HepG2 (cell line): ENCODE data around the gene ZNF512B. TPM values are rescaled to one million over a fixed set of nuclear protein-coding genes. Genes with fewer than 3 reads are reported as not detected.

ENCODE experiments used
- DR1 ChIP-seq: sonication (generic); formaldehyde crosslinking; IDR thresholded peaks from 2 replicates; pipeline ENCODE4 v1.8.0; 2021; ENCODE audit warnings: mild to moderate bottlenecking, missing genetic modification reagents, inconsistent platforms
- FOXJ3 ChIP-seq: sonication (generic); formaldehyde crosslinking; IDR thresholded peaks from 2 replicates; pipeline ENCODE4 v1.4.0; 2020; ENCODE audit warnings: missing genetic modification reagents, mild to moderate bottlenecking, borderline replicate concordance
- HOMEZ ChIP-seq: IDR thresholded peaks from 2 replicates; pipeline ENCODE4 v1.6.1; 2016; ENCODE audit warnings: low read depth
- MAX ChIP-seq: IDR thresholded peaks from 2 replicates; pipeline ENCODE4 v1.6.1; 2012; ENCODE audit warnings: inconsistent platforms
- MXI1 ChIP-seq: IDR thresholded peaks from 3 replicates; pipeline ENCODE4 v1.6.1; 2012; ENCODE audit warnings: low read depth, low read length, inconsistent platforms, borderline replicate concordance
- NR2C2 ChIP-seq: sonication (generic); formaldehyde crosslinking; IDR thresholded peaks from 2 replicates; pipeline ENCODE4 v1.4.0; 2020; ENCODE audit warnings: missing genetic modification reagents, mild to moderate bottlenecking, moderate library complexity, borderline replicate concordance
- PCBP1 ChIP-seq: fragments of 200-400 bp; formaldehyde crosslinking; IDR thresholded peaks from 2 replicates; pipeline ENCODE4 v1.6.1; 2017; ENCODE audit warnings: mild to moderate bottlenecking, low read depth, low read length, borderline replicate concordance
- THRA ChIP-seq: sonication (generic); formaldehyde crosslinking; IDR thresholded peaks from 2 replicates; pipeline ENCODE4 v1.4.0; 2020; ENCODE audit warnings: missing genetic modification reagents, borderline replicate concordance
- ZMYM2 ChIP-seq: sonication (generic); formaldehyde crosslinking; IDR thresholded peaks from 2 replicates; pipeline ENCODE4 v1.8.0; 2022; ENCODE audit warnings: mild to moderate bottlenecking, missing genetic modification reagents
- ZNF143 ChIP-seq: sonication (generic); formaldehyde crosslinking; IDR thresholded peaks from 2 replicates; pipeline ENCODE4 v1.4.0; 2020; ENCODE audit warnings: missing genetic modification reagents
- ZNF446 ChIP-seq: sonication (generic); formaldehyde crosslinking; IDR thresholded peaks from 2 replicates; pipeline ENCODE4 v1.5.0; 2020; ENCODE audit warnings: mild to moderate bottlenecking, missing genetic modification reagents
- ZNF770 ChIP-seq: sonication (generic); formaldehyde crosslinking; IDR thresholded peaks from 2 replicates; pipeline ENCODE4 v1.5.0; 2020; ENCODE audit warnings: mild to moderate bottlenecking, missing genetic modification reagents
- ZSCAN31 ChIP-seq: sonication (generic); formaldehyde crosslinking; IDR thresholded peaks from 2 replicates; pipeline ENCODE4 v1.5.0; 2020; ENCODE audit warnings: low read depth, mild to moderate bottlenecking, missing genetic modification reagents
- polyA plus RNA-seq, 8 experiments: library from polyadenylated mRNA; depleted of rRNA in 3 of 8; stranded (reverse) in 7 of 8; unstranded in 1 of 8; fragments of >200 nt; fragmentation: Illumina TruSeq in 4 of 8; extraction: Trizol in 4 of 8; gene quantifications; 2 replicates each; pipeline versions ENCODE4 v1.2.1 to v1.2.3, GENCODE V29; 2011 to 2016; ENCODE audit warnings: low read depth in 4 of 8, missing spikeins in 1 of 8, mixed read lengths in 1 of 8; ENCODE audit not compliant: insufficient read depth in 1 of 8
- total RNA-seq, 5 experiments: library from RNA; depleted of rRNA; stranded (reverse); fragments of >200 nt; fragmentation: Illumina TruSeq; extraction: Trizol; gene quantifications; 2 replicates each; pipeline ENCODE4 v1.2.3, GENCODE V29; 2016; ENCODE audit warnings: low read depth in 1 of 5
- TF ChIP-seq, protein P1 (sequence below): IDR thresholded peaks from 2 replicates; pipeline ENCODE4 v1.6.1; 2016; ENCODE audit warnings: missing genetic modification reagents, missing compliant biosample characterization
- TF ChIP-seq, protein P2 (sequence below): sonication (generic); formaldehyde crosslinking; IDR thresholded peaks from 2 replicates; pipeline ENCODE4 v1.5.0; 2020; ENCODE audit warnings: mild to moderate bottlenecking, missing genetic modification reagents
- TF ChIP-seq, protein P3 (sequence below): sonication (generic); formaldehyde crosslinking; IDR thresholded peaks from 2 replicates; pipeline ENCODE4 v1.8.0; 2022; ENCODE audit warnings: missing genetic modification reagents, mild to moderate bottlenecking, moderate library complexity, borderline replicate concordance

ZNF512B gene
- total and polyA plus RNA-seq, 2 of the 13 experiments (the other 11 are each of a cell fraction or from before 2014, with no cell fraction given), result 11.5 to 30.6 TPM

GRCh38 chr20:63968928-63969760 is 586 bp downstream of the ZNF512B start (continued):
- TF ChIP-seq HOMEZ (CRISPR knock-in tag) (0 out of 2 replicates have a peak, but pooled peaks have one; percentile 33), MAX (peak; percentile 70; the same call in 1 of the 2 replicates), ZSCAN31 (CRISPR knock-in tag) (peak; percentile 71; the same call in 1 of the 2 replicates), FOXJ3 (CRISPR knock-in tag) (0 out of 2 replicates have a peak, but pooled peaks have one; percentile 42), THRA (CRISPR knock-in tag) (peak; percentile 65; the same call in 1 of the 2 replicates), PCBP1 (0 out of 2 replicates have a peak, but pooled peaks have one; percentile 55), ZMYM2 (0 out of 2 replicates have a peak, but pooled peaks have one; percentile 30), MXI1 (peak; percentile 71; the same call in 1 of the 3 replicates), ZNF446 (0 out of 2 replicates have a peak, but pooled peaks have one; percentile 65), ZNF770 (CRISPR knock-in tag) (no peak; the same call in 1 of the 2 replicates), ZNF143 (CRISPR knock-in tag) (peak; percentile 18; the same call in 1 of the 2 replicates), NR2C2 (CRISPR knock-in tag) (peak; percentile 98), DR1 (CRISPR knock-in tag) (peak; percentile 19; the same call in 1 of the 2 replicates)
- TF ChIP-seq, protein P1, sequence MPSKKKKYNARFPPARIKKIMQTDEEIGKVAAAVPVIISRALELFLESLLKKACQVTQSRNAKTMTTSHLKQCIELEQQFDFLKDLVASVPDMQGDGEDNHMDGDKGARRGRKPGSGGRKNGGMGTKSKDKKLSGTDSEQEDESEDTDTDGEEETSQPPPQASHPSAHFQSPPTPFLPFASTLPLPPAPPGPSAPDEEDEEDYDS, result 0 out of 2 replicates have a peak, but pooled peaks have one; percentile 27
- TF ChIP-seq, protein P2, sequence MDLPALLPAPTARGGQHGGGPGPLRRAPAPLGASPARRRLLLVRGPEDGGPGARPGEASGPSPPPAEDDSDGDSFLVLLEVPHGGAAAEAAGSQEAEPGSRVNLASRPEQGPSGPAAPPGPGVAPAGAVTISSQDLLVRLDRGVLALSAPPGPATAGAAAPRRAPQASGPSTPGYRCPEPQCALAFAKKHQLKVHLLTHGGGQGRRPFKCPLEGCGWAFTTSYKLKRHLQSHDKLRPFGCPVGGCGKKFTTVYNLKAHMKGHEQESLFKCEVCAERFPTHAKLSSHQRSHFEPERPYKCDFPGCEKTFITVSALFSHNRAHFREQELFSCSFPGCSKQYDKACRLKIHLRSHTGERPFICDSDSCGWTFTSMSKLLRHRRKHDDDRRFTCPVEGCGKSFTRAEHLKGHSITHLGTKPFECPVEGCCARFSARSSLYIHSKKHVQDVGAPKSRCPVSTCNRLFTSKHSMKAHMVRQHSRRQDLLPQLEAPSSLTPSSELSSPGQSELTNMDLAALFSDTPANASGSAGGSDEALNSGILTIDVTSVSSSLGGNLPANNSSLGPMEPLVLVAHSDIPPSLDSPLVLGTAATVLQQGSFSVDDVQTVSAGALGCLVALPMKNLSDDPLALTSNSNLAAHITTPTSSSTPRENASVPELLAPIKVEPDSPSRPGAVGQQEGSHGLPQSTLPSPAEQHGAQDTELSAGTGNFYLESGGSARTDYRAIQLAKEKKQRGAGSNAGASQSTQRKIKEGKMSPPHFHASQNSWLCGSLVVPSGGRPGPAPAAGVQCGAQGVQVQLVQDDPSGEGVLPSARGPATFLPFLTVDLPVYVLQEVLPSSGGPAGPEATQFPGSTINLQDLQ (CRISPR knock-in tag), result no peak
- TF ChIP-seq, protein P3, sequence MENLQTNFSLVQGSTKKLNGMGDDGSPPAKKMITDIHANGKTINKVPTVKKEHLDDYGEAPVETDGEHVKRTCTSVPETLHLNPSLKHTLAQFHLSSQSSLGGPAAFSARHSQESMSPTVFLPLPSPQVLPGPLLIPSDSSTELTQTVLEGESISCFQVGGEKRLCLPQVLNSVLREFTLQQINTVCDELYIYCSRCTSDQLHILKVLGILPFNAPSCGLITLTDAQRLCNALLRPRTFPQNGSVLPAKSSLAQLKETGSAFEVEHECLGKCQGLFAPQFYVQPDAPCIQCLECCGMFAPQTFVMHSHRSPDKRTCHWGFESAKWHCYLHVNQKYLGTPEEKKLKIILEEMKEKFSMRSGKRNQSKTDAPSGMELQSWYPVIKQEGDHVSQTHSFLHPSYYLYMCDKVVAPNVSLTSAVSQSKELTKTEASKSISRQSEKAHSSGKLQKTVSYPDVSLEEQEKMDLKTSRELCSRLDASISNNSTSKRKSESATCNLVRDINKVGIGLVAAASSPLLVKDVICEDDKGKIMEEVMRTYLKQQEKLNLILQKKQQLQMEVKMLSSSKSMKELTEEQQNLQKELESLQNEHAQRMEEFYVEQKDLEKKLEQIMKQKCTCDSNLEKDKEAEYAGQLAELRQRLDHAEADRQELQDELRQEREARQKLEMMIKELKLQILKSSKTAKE (CRISPR knock-in tag), result no peak
